NAMALWA (cell line): ENCODE data around the gene THSD4.

Source experiments
- DNase-seq: peaks from one replicate; pipeline ENCODE4 v3.0.0-alpha.2; 2015; ENCODE audit warnings: low spot score

Gene THSD4

DNA sequence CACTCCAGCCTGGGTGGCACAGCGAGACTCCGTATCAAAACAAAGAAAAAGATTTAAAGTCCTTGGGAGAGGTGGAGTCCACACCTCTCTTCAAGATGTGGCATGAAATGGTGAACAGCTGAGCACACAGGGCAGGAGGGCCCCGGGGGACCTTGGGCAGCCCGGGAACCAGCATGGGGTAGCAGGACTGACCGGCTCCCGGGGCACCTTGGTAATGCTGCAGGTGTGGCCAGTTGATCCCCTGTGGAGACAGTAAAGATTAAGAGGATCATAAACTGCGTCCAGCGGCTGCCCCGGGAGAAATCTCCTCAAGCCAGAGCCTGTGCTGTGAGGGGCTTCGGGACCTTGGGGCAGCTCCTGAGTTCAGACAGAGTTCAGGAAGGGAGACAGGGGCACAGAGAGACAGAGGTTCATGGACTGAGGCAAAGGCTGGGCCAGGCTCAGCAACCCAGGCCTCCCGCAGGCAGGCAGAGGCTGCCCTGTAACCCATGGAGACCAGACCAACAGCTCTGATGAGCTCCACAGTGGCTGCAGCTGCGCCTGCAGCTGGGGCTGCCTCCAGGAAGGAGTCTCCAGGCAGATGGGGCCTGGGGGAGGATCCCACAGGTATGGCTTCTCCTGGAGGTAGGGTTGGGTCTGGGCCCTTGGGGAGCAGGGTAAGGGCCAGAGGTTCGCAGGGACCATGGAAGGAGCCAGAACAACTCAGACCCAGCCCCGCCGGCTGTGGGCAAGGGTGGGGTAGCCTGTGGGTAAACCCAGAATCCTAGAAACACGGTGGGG is 695.2 kb downstream of the THSD4 start, which contains the start of gene NR2E3:
Gene NR2E3 (plus strand): TSS at position 299 of the 780 bp plus-strand sequence. CDS start 190 bp downstream, at position 489.
- DNase-seq: no peak

GRCh38 chr15:71811036-71811736 is 695.9 kb downstream of the THSD4 start:
- DNase-seq: no peak

- DNase-seq: no peak
Measured at GRCh38 chr15:71811752-71812735, 696.8 kb downstream of the THSD4 start.

GRCh38 chr15:71812966-71813722 is 697.9 kb downstream of the THSD4 start:
- DNase-seq: no peak

GRCh38 chr15:71813723-71814470 is 698.6 kb downstream of the THSD4 start:
- no peak for DNase-seq

- no peak for DNase-seq
Measured at GRCh38 chr15:71815301-71815700, 700.0 kb downstream of the THSD4 start.

DNA sequence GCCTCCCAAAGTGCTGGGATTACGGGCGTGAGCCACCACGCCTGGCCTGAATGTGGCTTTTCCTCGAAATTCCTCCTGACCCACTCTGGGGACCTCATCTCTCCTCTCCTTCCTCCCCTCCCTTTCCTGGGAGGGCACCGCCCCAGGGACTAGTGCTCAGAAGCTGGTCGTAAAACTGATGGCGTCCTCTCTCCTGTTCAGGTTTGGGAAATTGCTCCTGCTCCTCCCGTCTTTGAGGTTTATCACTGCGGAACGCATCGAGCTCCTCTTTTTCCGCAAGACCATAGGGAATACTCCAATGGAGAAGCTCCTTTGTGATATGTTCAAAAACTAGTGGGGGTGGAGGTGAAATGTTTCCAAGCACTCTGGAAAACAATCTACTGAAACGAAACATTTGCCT is 702.1 kb downstream of the THSD4 start:
- DNase-seq: no peak

DNA sequence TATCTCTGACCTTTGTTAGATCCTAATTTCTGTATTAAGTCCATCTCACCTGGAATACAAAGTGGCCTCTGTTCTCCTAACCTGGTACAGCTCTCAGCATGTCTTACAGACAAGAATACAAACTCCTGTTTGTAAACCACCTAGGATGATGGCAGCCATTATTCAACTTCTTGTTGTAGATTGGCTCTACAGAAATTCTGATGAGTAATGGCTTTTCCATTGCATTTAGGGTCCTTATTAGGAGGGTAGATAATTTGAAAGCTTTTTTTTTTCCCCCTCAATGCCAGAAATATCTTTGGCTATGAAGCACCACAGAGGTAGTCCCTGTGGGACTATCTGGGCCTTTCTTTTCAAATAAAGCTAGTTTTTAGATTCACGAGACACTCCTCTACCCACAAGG is 704.9 kb downstream of the THSD4 start:
- DNase-seq: no peak

GRCh38 chr15:71821547-71822129 is 706.4 kb downstream of the THSD4 start:
- DNase-seq: no peak

DNA sequence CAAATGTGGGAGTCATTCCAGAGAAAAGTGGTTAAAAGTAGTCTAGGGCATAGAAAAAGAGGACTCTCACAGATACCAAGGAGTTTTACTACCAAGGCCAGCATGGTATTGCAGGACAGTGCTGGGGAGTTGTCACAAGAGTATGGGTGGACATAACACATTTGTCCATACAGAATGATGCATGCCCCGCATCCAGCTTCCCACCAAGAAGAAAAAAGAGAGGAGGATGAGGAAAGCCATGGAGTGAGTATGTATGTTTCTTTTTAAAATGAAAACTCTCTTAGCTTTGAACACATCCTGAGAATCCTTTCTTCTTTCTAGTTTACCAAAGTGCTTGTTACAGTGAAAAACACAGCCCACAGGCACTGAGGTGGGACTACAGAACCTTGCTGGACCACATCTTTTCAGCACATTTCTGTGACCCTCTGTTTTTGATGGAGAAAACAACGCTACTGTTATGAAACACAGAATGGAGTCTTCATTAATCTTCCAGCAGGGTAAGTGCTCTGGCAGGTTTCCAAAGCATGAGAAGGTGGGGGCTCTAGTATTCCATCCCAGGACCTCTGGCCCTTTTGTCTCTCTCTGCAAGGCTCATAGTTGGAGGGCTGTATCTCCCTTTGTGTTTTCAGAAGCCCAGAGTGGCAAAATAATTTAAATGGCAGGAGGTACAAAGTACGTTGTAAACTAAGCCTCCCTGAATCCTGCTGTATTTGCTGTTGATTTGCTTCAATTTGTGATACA is 707.8 kb downstream of the THSD4 start:
- no peak for DNase-seq

DNA sequence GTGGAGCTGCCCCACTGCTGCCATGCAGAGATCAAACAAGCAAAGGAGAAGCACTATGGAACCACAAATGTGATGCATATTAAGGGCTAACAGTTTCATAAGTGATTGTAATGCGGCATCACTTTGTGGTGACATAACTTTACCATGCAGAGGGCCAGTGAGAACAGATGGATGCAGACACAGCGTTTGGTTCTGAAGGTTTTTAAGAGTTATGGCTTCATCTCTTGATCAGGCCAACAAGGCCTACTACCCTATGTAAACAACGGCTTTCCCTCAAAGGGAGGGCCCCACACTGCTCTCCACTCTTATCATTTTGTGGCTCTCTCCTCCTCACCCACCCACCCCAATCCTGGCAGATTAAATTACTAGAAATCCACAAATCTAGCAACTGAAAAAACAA is 708.5 kb downstream of the THSD4 start:
- no peak for DNase-seq

- DNase-seq: no peak
Measured at GRCh38 chr15:71825021-71825730, 709.9 kb downstream of the THSD4 start.

GRCh38 chr15:71826196-71826595 is 710.9 kb downstream of the THSD4 start:
- no peak for DNase-seq

GRCh38 chr15:71830981-71831380 is 715.7 kb downstream of the THSD4 start:
- no peak for DNase-seq
